Measurements from ENCODE around the gene FAM53A. TPM values are rescaled to one million over a fixed set of nuclear protein-coding genes. Genes with fewer than 3 reads are reported as not detected.

Gene FAM53A
- total RNA-seq, 4 donors from 2014 or later = 1.2 to 18.4 (median 4.9) TPM

GRCh38 chr4:1590244-1590643 is 93.9 kb downstream of the FAM53A start:
- ATAC-seq = no peak
- no peaks in the 10 kb centered on the region for H3K4me1 ChIP-seq
- peaks cover 31% of the 10 kb centered on the region for H3K27me3 ChIP-seq
- peaks cover 0 to 49% (median 0%) of the 10 kb centered on the region in 3 donors for H3K9me3 ChIP-seq
- H3K4me3 ChIP-seq = no peak overlapping the region
- no peak overlapping the region for H3K27ac ChIP-seq
- H3K36me3 ChIP-seq = no peaks in the 10 kb centered on the region
- TF ChIP-seq CTCF (IDR thresholded peaks at IDR 0.05) (no peak), POLR2A (IDR thresholded peaks at IDR 0.05) (no peak), EP300 (IDR thresholded peaks at IDR 0.05) (no peak), POLR2AphosphoS5 (IDR thresholded peaks at IDR 0.05) (no peak)
- 70 to 88% methylated on average over 4 of the region's 4 CpGs for WGBS, 2 donors (ENCODE audit: low coverage in 1 of 2)

Small RNAs within 50 kb of the gene (small RNA-seq; reads per million reads assigned to genes)
- 0 reads per million in 4 donors for gene RF00019

Other genes with a start within 250 kb of the FAM53A start
- 10 to 100 TPM; 34.1 to 54.0 (median 38.6) TPM for gene SLBP, start 28.0 kb upstream of the FAM53A start, total RNA-seq
- 10 to 100 TPM; 46.6 to 94.2 (median 64.6) TPM for gene TMEM129, start 37.0 kb upstream of the FAM53A start, total RNA-seq
- 1 to 10 TPM; 6.0 to 8.2 (median 7.1) TPM for gene TACC3, start 37.2 kb upstream of the FAM53A start, total RNA-seq
- gene FGFR3, start 109.0 kb upstream of the FAM53A start, total RNA-seq = 10 to 100 TPM in 1 of 4 donors, 1 to 10 TPM in 3; 1.4 to 17.7 (median 1.8) TPM
- 10 to 100 TPM; 24.0 to 29.2 (median 26.9) TPM for gene LETM1, start 171.8 kb upstream of the FAM53A start, total RNA-seq
- gene NSD2, start 187.1 kb upstream of the FAM53A start, total RNA-seq = 10 to 100 TPM; 37.8 to 47.3 (median 39.4) TPM

Data from gastroesophageal sphincter (tissue), 4 donors.